Measurements from ENCODE around the gene ITGB5.

DNA sequence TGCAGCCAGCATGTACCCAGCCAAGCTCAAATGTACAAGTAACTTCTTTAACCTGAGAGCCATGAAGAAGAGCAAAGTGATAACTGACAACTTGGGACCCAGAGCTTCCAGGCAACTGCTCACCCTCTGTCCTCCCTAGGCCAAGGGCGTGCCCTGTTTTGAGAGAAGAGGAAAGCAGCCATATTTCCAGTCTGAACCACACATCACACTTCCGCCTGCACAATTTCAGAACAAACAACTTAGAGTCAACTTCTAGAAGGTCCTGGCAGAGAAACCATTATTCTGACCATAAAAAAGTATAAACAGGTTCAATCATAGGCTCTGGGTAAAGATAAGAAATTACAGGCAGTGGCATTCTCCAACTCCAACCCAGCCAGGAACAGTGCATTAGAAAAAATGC lies 50.1 kb downstream of the ITGB5 start:
- no peak for TF ChIP-seq FOXM1 (IDR thresholded peaks at IDR 0.05; ENCODE audit: borderline replicate concordance, low read depth)
- no peak for TF ChIP-seq REST (IDR thresholded peaks at IDR 0.05; ENCODE audit: low read depth)
- TF ChIP-seq RAD21 (IDR thresholded peaks at IDR 0.05; ENCODE audit: low read depth): no peak
- TF ChIP-seq CREB1 (IDR thresholded peaks at IDR 0.05; ENCODE audit: low read depth): no peak
- no peak for TF ChIP-seq TCF12 (IDR thresholded peaks at IDR 0.05; ENCODE audit: low read depth)
- no peak for TF ChIP-seq USF1 (IDR thresholded peaks at IDR 0.05)
- no peak for TF ChIP-seq EGR1 (IDR thresholded peaks at IDR 0.05)
- TF ChIP-seq, protein P1, sequence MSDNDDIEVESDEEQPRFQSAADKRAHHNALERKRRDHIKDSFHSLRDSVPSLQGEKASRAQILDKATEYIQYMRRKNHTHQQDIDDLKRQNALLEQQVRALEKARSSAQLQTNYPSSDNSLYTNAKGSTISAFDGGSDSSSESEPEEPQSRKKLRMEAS (IDR thresholded peaks at IDR 0.05): no peak
- TF ChIP-seq CEBPB (IDR thresholded peaks at IDR 0.05): no peak

Measured in Ishikawa (cell line).